T-helper 1 cell treated with Interleukin-12 subunit alpha and Interleukin-12 subunit beta and Interleukin-4 antibody, amounts not matched to agents 30 ng/mL and 1 ng/mL, for 36 hours (primary cell): ENCODE data around the gene ROBO2. TPM values are rescaled to one million over a fixed set of nuclear protein-coding genes. Genes with fewer than 3 reads are reported as not detected.

ENCODE experiments used
- intact Hi-C: fragments of 100-400 bp; cut with micrococcal nuclease; formaldehyde crosslinking; loops from one replicate; pipeline ENCODE4 v1.15.1; 2024
- total RNA-seq: library from RNA; stranded (reverse); gene quantifications from 2 replicates; pipeline ENCODE4 v1.2.3, GENCODE V29; 2022

The ROBO2 gene
- total RNA-seq, 1 donor from 2014 or later: not detected

DNA sequence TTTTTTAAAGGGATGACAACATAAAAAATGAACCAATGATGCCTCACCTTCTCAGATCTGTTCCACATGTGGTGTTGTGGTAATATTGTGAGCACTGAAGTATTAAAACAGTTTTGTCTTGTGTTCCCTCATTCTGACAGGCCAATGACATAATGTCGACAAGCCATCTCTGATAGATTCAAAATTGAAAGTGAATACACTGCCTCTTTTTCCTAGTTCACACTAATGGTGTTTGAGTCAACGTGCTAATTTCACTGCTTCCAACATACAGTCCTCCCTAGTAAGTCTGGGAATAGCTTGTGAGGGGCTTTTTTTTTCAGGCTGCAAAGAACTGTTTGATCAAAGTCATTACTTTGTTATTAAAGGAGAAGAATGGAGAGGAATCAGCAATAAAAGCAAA, 82.8 kb downstream of the ROBO2 start:
- intact Hi-C loops: no loop called here

DNA sequence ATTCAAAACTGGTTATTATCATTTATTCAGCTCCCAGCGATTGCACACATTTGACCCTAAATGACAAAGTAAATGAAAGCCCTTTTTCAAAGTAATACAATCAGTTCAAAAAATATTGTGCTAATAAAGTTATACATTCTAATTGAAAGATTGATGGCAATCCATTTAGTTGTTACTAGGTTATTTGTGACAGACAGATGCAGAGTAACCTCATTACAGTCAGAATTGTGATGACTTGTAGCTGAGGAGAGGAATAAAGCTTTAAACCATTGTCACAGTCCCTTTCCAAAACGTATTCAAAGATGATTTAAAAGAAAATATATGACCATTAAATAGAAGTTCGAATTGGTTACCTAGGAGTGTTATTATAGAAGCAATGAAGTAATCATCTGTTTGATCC, 86.1 kb downstream of the ROBO2 start:
- intact Hi-C loops: no loop called here

DNA sequence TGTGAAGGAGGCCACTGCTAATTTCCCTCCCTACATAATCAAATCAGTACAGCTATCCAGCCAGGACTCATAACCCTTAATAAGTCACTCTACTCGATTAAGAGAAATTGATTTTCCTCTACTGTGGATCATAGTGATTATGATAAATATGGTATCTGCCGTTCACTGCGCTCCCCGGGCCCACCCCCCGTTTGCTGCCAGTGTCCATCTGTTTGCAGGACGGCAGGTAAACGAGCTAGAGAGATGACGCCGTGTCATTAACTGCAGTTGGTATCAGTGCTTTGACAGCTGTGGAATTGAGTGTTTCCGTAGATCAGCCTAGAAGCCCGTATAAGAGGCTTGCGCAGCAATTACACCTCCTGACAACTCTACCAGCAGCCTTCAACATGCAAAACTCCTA, 94.9 kb downstream of the ROBO2 start:
- intact Hi-C loops: no loop called here

DNA sequence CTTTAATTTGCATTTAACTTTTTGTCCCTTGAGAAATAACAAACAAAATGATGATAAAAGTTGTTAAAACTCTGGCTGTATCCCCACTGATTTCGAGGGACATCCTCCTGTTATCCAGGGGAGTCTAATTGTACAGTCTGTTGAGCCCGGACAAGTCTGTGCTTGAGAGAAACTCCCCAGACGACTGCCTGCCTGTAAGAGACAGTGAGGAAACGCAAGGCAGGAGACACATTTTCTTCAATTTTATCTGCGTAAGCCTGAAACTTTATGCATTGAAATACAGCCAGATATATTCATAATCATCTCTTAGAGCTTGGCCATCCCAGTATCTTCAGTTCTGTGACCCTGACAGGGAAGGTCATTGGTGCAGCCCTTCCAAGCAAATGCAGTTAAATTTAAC, 97.7 kb downstream of the ROBO2 start:
- intact Hi-C loops: no loop called here

DNA sequence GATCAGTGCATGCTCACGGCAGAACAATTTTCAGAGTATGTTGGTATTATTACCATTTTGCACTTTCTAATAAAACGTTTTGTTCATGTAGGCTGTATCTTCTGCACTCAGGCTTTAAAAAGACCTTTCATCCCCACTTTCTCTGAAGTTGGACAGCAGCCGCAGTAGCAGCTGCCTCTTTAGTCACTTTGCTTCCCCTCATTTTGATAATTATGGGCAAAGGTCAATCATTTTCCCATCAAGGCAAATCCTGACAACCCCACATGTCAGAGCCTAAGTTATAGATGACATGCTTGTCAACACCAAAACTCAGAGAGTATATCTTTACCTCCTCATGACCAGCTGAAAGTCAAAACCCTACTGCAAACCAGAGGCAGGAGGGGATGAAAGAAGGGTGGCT, 99.7 kb downstream of the ROBO2 start:
- intact Hi-C loops: no loop called here

DNA sequence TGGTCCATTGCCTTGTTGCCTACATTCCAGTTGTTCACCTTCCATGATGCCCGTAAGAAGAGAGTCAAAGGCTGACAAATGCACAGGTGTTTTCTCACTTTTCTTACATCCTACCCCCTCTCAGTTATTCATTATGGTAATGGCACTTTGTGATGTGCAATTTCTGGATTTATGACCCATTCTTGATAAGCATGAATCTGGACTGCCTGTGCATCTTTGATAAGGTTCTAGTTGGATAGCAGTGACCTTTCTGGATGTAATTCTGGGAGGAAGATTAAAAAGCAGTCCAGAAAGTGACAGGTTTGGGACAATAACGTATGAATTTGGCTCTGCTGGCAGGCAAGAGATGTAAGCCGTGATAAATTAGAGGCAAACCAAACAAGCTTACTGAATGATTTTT, 101.5 kb downstream of the ROBO2 start:
- intact Hi-C loops: no loop called here

DNA sequence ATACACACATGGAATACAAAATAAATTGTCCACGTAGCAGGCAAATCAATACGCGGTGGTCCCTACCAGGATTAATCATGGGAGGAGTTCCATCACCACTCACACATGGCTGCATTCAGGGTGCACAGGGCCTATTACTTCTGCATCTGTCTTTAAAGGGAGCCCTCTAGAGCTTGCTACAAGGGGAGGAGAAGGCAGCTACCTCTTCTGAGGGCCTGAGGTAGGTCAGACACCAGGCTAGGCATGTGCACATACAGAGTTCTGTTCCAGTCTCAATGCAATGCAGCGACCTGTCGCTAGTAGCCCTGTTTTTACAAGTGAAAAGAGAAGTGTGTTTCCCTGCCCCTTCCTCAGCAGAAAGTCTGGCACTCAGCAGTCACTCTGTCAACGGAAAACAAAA, 102.7 kb downstream of the ROBO2 start:
- intact Hi-C loops: no loop called here

DNA sequence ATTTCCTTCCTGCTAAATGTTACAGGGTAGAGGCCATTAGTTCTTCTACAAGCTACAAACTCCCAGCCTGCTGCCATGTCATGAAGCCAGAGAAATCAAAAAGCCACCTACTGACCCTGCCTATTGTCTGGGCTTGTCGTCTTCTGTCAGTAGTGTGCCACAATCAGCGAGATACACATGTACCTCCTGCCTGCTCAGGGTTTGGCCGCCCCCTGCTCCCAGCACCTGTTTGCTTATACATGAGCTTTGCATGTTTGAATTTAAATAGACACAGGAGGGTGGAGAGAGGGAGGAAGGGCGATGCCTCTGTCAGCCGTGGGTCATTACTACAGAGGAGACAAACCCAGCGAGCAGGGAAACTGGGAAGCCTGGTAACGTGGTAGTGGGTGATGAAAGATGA, 106.1 kb downstream of the ROBO2 start:
- intact Hi-C loops: no loop called here

DNA sequence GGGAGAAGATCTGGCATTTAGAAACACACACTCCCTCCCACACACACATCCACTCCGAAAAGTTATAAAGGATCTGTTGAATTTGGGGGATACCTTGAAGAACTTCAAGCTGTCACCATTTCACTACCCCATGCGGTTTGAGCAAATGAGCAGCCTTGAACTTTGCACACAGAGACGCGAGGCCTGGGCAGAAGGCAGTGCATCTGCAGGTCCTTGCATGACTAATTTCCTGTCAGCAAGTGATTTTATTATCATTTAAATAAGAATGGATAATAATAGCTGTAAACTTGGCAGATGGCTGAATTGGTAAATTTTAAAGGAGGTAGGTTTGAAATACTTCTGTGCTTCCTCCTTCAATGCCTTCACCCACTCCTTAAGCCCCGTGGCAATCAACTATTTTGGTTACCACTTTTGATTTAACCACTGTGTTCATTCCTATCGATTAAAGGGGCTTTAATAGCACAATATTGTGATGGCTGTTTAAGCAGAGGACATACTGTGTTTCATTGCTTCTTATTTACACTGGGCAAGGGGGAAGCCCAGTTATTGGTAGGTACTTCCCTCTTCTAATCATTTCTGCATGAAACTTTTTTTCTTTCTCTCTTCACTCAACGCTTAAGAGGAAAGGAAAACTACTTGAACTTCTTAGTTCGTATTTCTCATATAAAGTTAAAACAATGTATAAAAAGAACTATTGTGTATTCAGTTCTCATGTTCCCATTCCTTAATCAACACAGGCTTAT, 108.1 kb downstream of the ROBO2 start:
- intact Hi-C loops: no loop called here

DNA sequence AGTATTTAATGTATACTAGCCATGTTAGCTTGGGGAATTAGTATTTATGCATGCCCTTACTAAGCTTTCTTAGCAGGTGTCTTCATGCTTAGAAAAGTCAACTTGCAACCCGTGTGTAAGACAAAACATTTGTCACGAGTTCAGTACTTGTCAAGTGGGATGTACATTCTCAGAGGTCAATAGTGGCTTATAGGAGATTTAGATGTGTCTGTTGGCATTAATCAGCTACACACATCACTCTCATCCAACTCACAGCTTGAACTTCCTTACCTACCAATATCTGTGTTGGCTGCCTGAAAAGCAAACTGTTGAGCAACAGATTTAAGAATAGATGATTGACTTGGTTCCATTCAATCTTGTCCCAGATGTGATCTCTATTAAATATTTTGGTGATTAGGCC, 109.5 kb downstream of the ROBO2 start:
- intact Hi-C loops: no loop called here

DNA sequence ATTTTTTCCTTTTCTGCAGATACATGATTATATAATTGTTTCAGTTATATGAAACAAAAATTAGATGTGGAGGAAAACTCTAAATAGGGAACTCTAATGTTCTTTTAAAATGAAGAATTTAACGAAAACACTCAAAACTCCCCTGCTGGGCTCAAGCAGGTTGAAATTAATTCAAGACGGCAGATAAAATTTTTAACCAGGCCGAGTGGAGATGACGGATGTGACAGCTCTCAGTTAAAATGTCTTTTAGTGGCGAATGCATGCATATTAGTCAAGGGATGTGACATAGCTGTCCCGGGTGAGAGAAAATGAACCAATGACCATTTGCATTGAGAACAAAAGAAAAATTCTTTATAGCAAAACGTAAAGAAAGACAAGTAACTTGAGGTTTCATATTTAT, 110.1 kb downstream of the ROBO2 start:
- intact Hi-C loops: no loop called here

DNA sequence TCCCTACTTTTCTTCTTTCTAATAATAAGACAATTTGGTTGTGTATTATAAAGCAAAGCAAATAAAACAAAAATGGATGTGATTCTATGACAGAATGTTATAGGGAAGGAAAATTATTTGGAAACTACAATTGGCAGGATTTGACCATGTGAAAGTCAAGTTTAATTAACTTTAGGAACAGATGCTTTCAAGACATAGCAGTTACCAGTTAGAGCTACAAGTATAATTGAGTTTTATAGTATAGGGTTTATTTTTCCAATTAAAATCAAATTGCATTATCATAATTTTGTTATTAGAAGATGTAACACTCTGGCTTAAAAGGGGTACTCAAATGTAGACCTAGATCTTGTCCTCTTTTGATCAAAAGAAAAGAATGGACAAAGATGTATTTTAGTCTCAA, 110.9 kb downstream of the ROBO2 start:
- intact Hi-C loops: no loop called here

DNA sequence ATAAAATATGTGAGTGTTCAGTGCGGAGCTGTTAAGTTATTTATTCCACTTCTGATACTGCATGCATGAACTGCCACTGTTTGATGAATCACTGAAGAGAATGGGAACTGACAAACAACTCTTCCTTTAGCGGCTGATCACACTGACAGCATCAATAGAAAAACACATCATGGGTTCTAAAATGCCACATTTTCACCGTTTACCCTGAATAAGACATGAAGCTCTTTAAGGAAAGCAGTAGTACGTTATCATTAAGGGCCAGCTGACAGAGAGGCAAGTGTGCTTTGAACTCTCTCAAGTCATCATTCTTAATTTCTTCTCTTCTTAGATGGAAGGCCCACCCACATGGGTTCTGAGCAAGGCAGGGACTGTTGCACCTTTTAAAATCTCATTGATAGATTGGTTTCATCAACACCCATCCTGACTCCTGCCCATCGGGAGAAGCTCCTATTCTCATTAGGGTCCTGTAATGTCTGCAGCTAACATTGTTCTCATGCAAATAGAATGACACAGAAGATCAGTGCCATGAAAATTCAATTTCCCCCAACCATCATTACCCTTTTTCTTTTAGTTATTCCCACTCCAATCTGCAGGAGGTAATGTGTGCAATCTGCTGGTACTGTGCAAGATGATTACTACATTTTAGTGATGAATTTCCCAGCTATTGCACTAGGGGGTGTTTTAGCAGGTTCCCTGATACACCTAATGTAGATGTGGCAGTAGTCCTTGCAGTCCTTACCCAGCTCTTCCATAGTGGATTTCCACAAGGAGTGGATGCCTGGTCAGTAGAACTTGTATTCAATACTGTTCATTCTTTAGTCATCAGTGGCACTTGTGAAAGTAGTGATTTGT, 119.1 kb downstream of the ROBO2 start:
- intact Hi-C loops: no loop called here

DNA sequence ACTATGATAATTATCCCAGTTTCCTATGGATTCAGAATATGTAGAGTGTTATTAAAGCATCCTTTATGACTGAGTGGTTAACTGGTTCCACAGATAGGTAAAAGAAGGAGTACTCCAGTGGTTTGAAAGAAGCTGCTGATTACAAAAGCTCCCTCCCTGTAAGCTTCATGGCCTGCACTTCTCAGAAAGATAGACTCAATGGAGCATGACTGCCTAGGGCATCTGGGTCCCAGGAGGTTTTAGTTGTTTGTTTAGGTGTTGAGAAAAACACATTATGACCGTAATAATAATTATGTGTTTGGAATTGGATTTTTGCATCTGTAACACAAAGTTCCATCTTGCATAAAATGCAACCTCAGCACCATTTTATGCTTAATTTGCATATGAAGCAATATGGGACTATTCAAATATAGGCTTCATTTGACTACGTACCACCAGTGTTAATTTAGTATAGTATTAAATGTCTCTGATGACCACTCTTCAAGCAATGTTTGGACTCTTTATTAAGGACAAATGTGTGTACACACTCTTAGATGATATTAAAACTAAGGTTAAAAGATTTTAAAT, 121.1 kb downstream of the ROBO2 start:
- intact Hi-C loops: no loop called here

DNA sequence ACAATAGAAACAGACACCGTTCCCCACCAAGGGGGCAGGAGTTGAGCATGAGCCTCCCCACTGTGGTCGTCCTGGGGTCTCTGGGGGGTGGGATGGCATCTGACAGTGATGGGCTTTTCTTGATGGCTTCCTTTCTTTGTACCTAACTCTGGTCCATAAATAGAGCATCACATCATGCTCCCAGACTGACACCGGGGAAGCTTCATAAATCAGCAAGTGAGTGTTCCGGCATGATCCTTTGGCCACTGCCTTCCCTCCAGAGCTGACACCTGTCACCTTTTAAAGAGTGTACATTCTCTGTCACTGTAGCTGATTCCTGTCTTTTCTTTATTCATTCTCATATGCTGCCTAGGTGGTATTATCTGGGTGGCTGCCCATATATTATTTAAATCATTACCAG, 129.9 kb downstream of the ROBO2 start:
- intact Hi-C loops: no loop called here

DNA sequence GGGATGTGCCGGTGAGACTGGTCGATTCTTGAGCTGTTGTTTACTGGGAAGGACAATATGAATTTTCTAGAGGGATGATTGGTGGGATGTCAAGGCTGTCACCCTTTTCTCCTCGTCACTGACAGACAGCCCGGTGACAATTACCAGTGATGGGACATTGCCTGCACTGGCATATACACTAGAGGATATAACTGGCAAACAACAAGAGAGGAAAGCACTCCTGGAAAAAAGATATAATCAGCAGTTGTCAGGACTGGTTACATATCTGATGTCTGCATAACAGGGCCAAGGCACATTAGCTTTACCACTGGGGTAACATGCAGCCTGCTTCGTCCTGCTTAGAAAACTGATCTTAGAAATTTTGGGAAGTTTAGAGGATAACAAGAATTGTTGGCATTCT, 131.1 kb downstream of the ROBO2 start:
- intact Hi-C loops: no loop called here

DNA sequence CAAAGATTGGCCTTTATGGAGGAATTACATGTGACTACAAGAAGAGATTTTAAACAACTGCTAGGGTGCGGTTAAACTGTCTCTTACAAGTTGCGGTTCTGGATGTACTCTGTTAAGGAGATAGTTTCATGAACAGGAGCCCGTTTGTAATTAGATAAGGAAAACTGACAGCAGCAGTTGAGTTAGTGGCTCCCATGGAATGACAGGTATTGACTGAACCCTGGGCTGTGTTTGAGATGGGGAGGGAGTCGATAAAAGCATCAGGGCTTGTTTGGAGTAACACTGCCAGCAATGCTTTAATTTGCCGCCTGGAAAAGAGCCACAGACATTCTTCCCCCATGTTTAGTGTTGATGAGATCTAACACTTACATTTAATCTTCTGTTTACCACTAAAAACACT, 139.9 kb downstream of the ROBO2 start:
- intact Hi-C loops: no loop called here

DNA sequence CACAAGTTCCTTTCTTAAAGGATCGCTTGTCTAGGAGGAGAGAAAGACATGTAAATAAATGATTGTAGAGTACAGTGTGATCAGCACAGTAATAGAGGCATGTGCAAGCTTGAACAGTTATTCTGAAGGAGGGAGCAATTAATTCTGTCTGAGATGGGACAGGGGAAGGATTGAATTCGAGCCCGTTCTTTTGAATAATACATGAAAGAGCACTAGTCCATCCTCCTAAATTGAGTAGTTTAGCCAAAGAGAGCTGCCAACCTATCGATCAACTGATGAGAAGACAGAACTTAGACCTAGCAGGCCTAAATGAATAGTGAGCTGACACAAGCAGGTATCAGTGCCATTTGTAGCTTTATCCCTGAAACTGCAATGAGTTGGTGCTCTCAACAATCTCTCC, 142.4 kb downstream of the ROBO2 start:
- intact Hi-C loops: no loop called here

DNA sequence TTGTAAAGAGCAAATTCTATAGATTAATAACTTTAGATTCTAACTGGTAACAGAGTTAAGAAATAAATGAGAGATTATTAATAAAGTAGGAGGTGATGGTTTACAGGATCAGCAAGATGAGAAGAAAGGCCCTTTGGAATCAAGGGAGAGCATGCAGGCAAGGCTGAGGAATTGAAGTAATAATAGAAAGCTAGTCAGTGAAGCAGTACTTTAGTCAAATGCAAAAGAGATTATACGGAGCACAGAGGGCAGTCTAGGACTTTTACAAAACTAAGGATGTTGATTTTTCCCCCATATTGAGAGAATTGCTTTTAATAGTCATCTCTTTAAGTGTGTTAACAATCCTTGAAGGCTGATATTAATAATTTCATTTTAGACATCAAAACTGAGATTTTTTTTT, 146.4 kb downstream of the ROBO2 start:
- intact Hi-C loops: no loop called here

DNA sequence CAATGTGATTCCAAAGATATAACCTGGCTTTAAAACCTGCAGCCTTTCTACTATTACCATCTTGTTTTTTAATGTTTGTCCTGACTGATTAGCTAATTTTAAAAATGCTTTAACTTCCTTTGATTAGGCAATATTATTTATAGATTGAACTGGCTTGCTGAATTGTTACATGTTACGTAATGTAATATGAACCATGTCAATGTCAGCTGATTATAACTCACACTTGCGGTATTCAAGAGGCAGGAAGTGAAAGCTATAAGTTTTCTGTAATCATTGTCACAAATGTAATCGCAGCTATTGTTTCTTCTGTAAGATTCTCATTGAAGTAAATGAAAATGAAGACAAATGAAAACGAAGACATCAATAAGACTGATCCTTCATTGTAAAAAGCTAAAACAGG, 146.8 kb downstream of the ROBO2 start:
- intact Hi-C loops: no loop called here

DNA sequence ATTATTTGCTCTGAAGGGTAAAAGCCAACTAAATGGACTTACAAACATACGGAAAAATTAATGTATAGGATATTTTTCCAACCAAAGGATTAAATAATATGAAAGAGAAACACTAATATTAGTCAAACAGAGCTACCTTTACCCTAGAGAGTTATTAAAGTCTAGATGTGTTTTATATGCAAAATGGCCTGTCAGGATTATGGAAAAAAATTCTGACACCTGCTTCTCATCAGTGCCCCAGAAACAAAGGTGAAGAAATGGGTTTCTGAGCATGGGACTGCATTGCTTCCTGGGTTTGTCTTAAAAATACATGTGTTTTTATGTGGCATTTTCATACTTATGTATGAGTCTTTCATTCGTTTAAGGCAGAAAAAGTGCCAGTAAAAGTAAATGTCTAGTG, 148.3 kb downstream of the ROBO2 start:
- intact Hi-C loops: no loop called here

DNA sequence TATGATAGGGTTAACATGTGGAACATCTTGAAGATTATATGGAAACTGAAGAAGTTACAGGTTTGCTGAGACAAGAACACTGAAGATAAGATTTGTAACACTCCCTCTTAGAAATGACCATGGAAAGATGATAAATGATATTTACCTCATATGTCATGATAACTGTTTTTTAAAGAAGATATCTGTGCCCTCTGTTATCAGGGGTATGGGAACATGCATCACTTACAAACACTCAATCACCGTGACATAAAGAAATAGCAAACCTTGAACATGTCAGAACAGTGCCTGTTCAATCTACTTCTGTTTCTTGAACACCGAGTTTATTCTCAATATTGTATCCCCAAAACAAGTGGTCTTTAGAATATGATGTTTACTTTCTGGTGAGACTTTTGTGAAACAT, 149.4 kb downstream of the ROBO2 start:
- intact Hi-C loops: no loop called here

DNA sequence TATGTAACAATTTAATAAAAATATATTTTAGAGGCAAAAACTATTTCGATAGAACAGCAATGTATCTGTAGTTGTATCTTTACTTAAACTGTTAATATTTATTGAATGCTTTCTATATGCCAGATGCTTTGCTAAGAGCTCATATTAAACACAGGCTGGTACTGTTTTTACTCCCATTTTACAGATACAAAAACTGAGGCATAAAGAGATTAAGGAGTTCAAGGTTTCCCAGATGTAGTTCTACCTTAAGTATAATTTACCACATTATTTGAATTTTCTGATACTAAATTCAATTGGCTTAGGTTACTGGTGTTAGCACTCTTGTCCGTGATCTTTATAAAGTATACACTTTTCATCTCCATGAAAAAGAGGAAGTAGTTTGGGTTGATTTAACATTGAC, 149.8 kb downstream of the ROBO2 start:
- intact Hi-C loops: no loop called here
